DOHH2 (cell line): ENCODE results near the gene CORO6.

Experiments used
- CTCF ChIP-seq: fragments of 200-600 bp; sonication (generic); IDR thresholded peaks from one replicate; pipeline ENCODE4 v1.5.1; 2014; ENCODE audit warnings: antibody characterized with exemption, mild to moderate bottlenecking, low read depth, low read length; ENCODE audit not compliant: poor library complexity, severe bottlenecking
- EZH2phosphoT487 ChIP-seq: fragments of 200-600 bp; sonication (generic); IDR thresholded peaks from 2 replicates; pipeline ENCODE4 v1.6.1; 2017; ENCODE audit warnings: borderline replicate concordance, mild to moderate bottlenecking, antibody characterized with exemption, low read length, moderate library complexity, mixed read lengths

- TF ChIP-seq CTCF: no peak
- no peak for TF ChIP-seq EZH2phosphoT487
Measured at GRCh38 chr17:29608986-29609385, 13.7 kb downstream of the CORO6 start.
